Measurements from ENCODE around the gene CLCN6. TPM values are rescaled to one million over a fixed set of nuclear protein-coding genes. Genes with fewer than 3 reads are reported as not detected.

Gene CLCN6
- total and polyA plus RNA-seq, 2 donors: 9.9 to 13.7 TPM

DNA sequence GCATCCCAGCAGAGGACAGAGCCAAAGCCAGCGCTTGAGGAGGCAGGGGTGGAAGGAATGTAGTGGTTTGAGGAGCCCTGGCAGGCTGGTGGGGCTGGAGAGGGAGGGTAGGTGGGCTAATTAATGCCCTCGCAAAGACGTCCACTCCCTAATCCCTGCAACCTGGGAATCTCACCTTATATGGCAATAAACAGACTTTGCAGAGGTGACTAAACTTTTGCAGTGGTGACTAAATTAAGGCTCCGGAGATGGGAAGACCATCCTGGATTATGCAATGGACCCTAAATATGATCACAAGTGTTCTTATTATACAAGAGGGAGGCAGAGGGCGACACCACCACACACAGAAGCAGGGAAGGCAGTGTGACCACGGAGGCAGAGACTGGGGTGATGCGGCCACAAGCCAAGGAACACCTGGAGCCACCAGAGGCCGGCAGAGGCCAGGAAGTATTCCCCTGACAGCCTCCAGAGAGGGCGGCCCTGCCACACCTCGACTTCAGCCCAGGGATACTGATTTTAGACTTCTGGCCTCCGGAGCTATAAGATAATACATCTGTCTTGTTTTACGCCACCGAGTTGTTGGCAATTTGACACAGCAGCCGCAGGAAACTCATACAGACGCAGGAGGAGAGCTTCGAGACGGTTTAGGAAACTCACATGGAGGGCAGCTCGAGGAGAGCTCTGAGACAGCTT lies 75.9 kb downstream of the CLCN6 start:
- no peak overlapping the region for H3K4me3 ChIP-seq (ENCODE audit: low read depth, low read length)
- no peaks in the 10 kb centered on the region for H3K36me3 ChIP-seq (ENCODE audit: insufficient read depth)
- DNase-seq (ENCODE audit: extremely low spot score): no peak
- H3K4me1 ChIP-seq (ENCODE audit: insufficient read depth): no peaks in the 10 kb centered on the region
- WGBS: 78% methylated on average over 18 of the region's 18 CpGs
- H3K27ac ChIP-seq (ENCODE audit: low read depth): no peak overlapping the region

GRCh38 chr1:11882814-11883538 lies 77.0 kb downstream of the CLCN6 start:
- H3K4me1 ChIP-seq (ENCODE audit: insufficient read depth): no peaks in the 10 kb centered on the region
- WGBS: 26% methylated on average over 13 of the region's 13 CpGs
- no peaks in the 10 kb centered on the region for H3K36me3 ChIP-seq (ENCODE audit: insufficient read depth)
- no peak overlapping the region for H3K27ac ChIP-seq (ENCODE audit: low read depth)
- DNase-seq (ENCODE audit: extremely low spot score): no peak
- no peak overlapping the region for H3K4me3 ChIP-seq (ENCODE audit: low read depth, low read length)

DNA sequence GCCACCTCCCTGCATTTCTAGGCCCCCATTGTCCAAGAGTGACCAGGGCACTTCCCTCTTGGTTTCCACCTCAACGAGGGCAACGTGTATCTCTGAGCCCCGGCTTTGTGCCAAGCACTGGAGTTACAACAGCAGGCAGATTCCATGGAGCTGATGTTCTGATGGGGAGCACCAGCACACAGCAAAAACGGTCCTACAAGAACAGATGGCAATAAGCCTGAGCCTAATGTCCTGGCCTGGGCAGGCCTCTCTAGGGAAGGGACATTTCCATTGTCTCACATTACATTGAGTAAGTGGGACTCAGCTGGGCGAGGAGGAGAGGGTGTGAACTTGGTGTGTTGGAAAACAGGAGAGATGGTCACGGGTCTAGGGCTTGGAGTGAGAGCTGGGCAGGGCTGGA lies 79.9 kb downstream of the CLCN6 start:
- H3K27ac ChIP-seq (ENCODE audit: low read depth): no peak overlapping the region
- H3K36me3 ChIP-seq (ENCODE audit: insufficient read depth): no peaks in the 10 kb centered on the region
- no peak overlapping the region for H3K4me3 ChIP-seq (ENCODE audit: low read depth, low read length)
- WGBS: 74% methylated on average over 6 of the region's 6 CpGs
- no peak for DNase-seq (ENCODE audit: extremely low spot score)
- H3K4me1 ChIP-seq (ENCODE audit: insufficient read depth): no peaks in the 10 kb centered on the region

DNA sequence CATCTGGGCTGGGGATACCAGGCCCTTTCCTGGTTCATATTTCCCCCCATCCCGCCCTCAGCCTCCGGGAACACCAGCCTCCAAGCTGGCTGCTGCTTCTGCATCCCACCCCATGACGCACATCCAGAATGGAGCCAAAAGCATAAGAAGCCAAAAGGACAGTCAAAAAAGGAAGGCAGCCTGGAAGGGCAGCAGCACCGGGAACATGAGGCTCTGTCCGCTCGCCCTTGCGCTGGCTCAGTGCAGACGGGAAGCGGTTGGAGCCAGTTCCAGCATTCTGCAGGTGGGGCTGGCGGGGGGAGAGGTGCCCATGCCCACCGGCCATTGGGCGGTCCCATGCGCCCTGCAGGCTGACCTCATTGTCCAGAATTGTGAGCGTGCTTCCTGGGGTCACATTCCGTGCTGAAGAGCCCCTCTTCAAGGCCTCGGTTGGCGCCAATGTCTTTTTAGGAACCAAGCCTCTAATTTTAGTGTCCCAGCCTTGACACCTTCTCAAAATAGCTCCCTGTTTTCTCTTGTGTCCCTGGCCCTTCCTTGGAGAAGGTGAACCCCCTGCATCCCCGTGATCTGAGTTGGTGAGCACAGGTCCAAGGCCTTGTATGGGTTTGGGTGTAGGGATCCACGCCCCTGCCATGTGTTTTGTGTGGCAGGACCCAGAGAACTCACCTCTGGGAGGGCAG lies 81.1 kb downstream of the CLCN6 start:
- no peak overlapping the region for H3K4me3 ChIP-seq (ENCODE audit: low read depth, low read length)
- WGBS: 81% methylated on average over 19 of the region's 19 CpGs
- no peak overlapping the region for H3K27ac ChIP-seq (ENCODE audit: low read depth)
- H3K36me3 ChIP-seq (ENCODE audit: insufficient read depth): no peaks in the 10 kb centered on the region
- H3K4me1 ChIP-seq (ENCODE audit: insufficient read depth): no peaks in the 10 kb centered on the region
- DNase-seq (ENCODE audit: extremely low spot score): no peak

DNA sequence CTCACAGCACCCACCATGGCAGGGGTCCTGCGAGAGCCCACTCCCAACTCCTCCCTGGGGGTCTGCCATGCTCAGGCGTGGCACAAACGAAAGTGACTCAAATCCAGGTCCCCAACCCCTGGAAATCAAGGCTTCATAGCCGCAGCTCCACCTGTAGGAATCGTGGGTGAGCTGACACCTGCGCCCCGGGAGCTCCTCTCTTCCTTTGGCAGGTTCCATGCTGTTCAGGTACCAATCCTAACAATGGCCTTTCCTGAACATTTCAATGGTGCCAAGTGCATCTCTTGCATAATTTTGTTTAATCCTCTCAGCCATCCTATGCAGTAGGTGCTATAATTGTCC lies 81.6 kb downstream of the CLCN6 start:
- no peak overlapping the region for H3K4me3 ChIP-seq (ENCODE audit: low read depth, low read length)
- no peak overlapping the region for H3K27ac ChIP-seq (ENCODE audit: low read depth)
- H3K36me3 ChIP-seq (ENCODE audit: insufficient read depth): no peaks in the 10 kb centered on the region
- no peak for DNase-seq (ENCODE audit: extremely low spot score)
- no peaks in the 10 kb centered on the region for H3K4me1 ChIP-seq (ENCODE audit: insufficient read depth)
- 87% methylated on average over 7 of the region's 7 CpGs for WGBS

GRCh38 chr1:11888206-11888876 lies 82.3 kb downstream of the CLCN6 start:
- Histone ChIP-seq H3K4me1 (ENCODE audit: insufficient read depth) (no peaks in the 10 kb centered on the region), H3K4me3 (ENCODE audit: low read depth, low read length) (no peak overlapping the region), H3K27ac (ENCODE audit: low read depth) (no peak overlapping the region), H3K36me3 (ENCODE audit: insufficient read depth) (no peaks in the 10 kb centered on the region)
- 75% methylated on average over 15 of the region's 15 CpGs for WGBS
- no peak for DNase-seq (ENCODE audit: extremely low spot score)

GRCh38 chr1:11888877-11889208 lies 82.9 kb downstream of the CLCN6 start:
- Histone ChIP-seq H3K4me1 (ENCODE audit: insufficient read depth) (no peaks in the 10 kb centered on the region), H3K36me3 (ENCODE audit: insufficient read depth) (no peaks in the 10 kb centered on the region), H3K4me3 (ENCODE audit: low read depth, low read length) (no peak overlapping the region), H3K27ac (ENCODE audit: low read depth) (no peak overlapping the region)
- 40% methylated on average over 3 of the region's 3 CpGs for WGBS
- no peak for DNase-seq (ENCODE audit: extremely low spot score)

GRCh38 chr1:11891433-11892186 lies 85.6 kb downstream of the CLCN6 start:
- 84% methylated on average over 6 of the region's 6 CpGs for WGBS

More at GRCh38 chr1:11891433-11892186, 85.6 kb downstream of the CLCN6 start:
- no peak for DNase-seq (ENCODE audit: extremely low spot score)
- Histone ChIP-seq H3K27ac (ENCODE audit: low read depth) (no peak overlapping the region), H3K4me1 (ENCODE audit: insufficient read depth) (no peaks in the 10 kb centered on the region), H3K4me3 (ENCODE audit: low read depth, low read length) (no peak overlapping the region), H3K36me3 (ENCODE audit: insufficient read depth) (no peaks in the 10 kb centered on the region)

Small RNA genes within 50 kb of the gene (small RNA-seq; reads per million reads assigned to genes)
- gene RF02156 (not detected), gene RF02157 (not detected), gene RF02158 (not detected)

Other genes with a start within 250 kb of the CLCN6 start
- gene FBXO2, start 151.8 kb upstream of the CLCN6 start, total RNA-seq: 0.42 TPM
- gene FBXO2, start 151.8 kb upstream of the CLCN6 start, polyA plus RNA-seq: 5.5 TPM
- gene FBXO44, start 151.3 kb upstream of the CLCN6 start, total RNA-seq: 6.2 TPM
- gene FBXO44, start 151.3 kb upstream of the CLCN6 start, polyA plus RNA-seq: 24.3 TPM
- 4.0 TPM for gene FBXO6, start 142.0 kb upstream of the CLCN6 start, total RNA-seq
- 13.2 TPM for gene FBXO6, start 142.0 kb upstream of the CLCN6 start, polyA plus RNA-seq
- gene MAD2L2, start 125.0 kb upstream of the CLCN6 start, total RNA-seq: 20.5 TPM
- 47.1 TPM for gene MAD2L2, start 125.0 kb upstream of the CLCN6 start, polyA plus RNA-seq
- gene DRAXIN, start 114.5 kb upstream of the CLCN6 start, total RNA-seq: 0.21 TPM
- gene DRAXIN, start 114.5 kb upstream of the CLCN6 start, polyA plus RNA-seq: 0.01 TPM
- gene AGTRAP, start 70.1 kb upstream of the CLCN6 start, total RNA-seq: 21.4 TPM
- gene AGTRAP, start 70.1 kb upstream of the CLCN6 start, polyA plus RNA-seq: 81.8 TPM
- gene C1orf167, start 44.0 kb upstream of the CLCN6 start, total RNA-seq: 0.42 TPM
- 3.2 TPM for gene C1orf167, start 44.0 kb upstream of the CLCN6 start, polyA plus RNA-seq
- 26.9 TPM for gene MTHFR, start 227 bp upstream of the CLCN6 start, total RNA-seq
- 20.1 TPM for gene MTHFR, start 227 bp upstream of the CLCN6 start, polyA plus RNA-seq
- not detected for gene NPPA, start 41.6 kb downstream of the CLCN6 start, total RNA-seq
- gene NPPA, start 41.6 kb downstream of the CLCN6 start, polyA plus RNA-seq: 1.0 TPM
- gene NPPB, start 52.8 kb downstream of the CLCN6 start, total RNA-seq: not detected
- not detected for gene NPPB, start 52.8 kb downstream of the CLCN6 start, polyA plus RNA-seq
- 19.1 TPM for gene KIAA2013, start 120.2 kb downstream of the CLCN6 start, total RNA-seq
- gene KIAA2013, start 120.2 kb downstream of the CLCN6 start, polyA plus RNA-seq: 71.5 TPM
- gene PLOD1, start 128.5 kb downstream of the CLCN6 start, total RNA-seq: 93.9 TPM
- gene PLOD1, start 128.5 kb downstream of the CLCN6 start, polyA plus RNA-seq: 97.5 TPM
- gene MFN2, start 174.3 kb downstream of the CLCN6 start, total RNA-seq: 26.6 TPM
- gene MFN2, start 174.3 kb downstream of the CLCN6 start, polyA plus RNA-seq: 88.6 TPM
- 14.4 TPM for gene MIIP, start 213.3 kb downstream of the CLCN6 start, total RNA-seq
- 24.9 TPM for gene MIIP, start 213.3 kb downstream of the CLCN6 start, polyA plus RNA-seq

Measured in urinary bladder (tissue), 4 donors.